ENCODE results near the gene TAP2. TPM values are rescaled to one million over a fixed set of nuclear protein-coding genes. Genes with fewer than 3 reads are reported as not detected.

Gene TAP2
- total RNA-seq, 1 donor from 2014 or later: 19.3 TPM

- ATAC-seq (no peak), DNase-seq (ENCODE audit: missing footprints) (peak; percentile 49)
- intact Hi-C loops (cut with DNase I): no loop called here
Observed at GRCh38 chr6:32857156-32857891, 18.8 kb upstream of the TAP2 start.

- DNase-seq (ENCODE audit: missing footprints): no peak
- ATAC-seq: no peak
- intact Hi-C loops (cut with DNase I): no loop called here
Observed at GRCh38 chr6:32855467-32856174, 17.1 kb upstream of the TAP2 start.

- intact Hi-C loops (cut with DNase I): loop anchor here (1.0 kb wide), 1 partner anchor 16 kb away; the partner anchor contains the start of gene TAP2
- peak; percentile 69 for DNase-seq (ENCODE audit: missing footprints)
- ATAC-seq: peak; percentile 23
Observed at GRCh38 chr6:32854376-32855178, 16.0 kb upstream of the TAP2 start.

GRCh38 chr6:32853541-32854375 lies 15.2 kb upstream of the TAP2 start, which contains the start of the genes PSMB9 and TAP1:
Gene PSMB9, plus strand, starts transcription at chr6:32854192. Its CDS starts 38 bp downstream, at chr6:32854230.
Gene TAP1, minus strand, starts transcription at chr6:32853704. Its CDS starts 68 bp downstream, at chr6:32853636.
- intact Hi-C loops (cut with DNase I): loop anchor here (1.0 kb wide), 1 partner anchor 15 kb away; the partner anchor contains the start of gene TAP2
- DNase-seq (ENCODE audit: missing footprints) (peak; percentile 98), ATAC-seq (peak; percentile 97)

GRCh38 chr6:32852844-32853540 lies 14.5 kb upstream of the TAP2 start:
- intact Hi-C loops (cut with DNase I): no loop called here
- ATAC-seq (peak; percentile 26), DNase-seq (ENCODE audit: missing footprints) (peak; percentile 79)

GRCh38 chr6:32852018-32852843 lies 13.7 kb upstream of the TAP2 start:
- DNase-seq (ENCODE audit: missing footprints) (peak; percentile 65), ATAC-seq (no peak)
- intact Hi-C loops (cut with DNase I): no loop called here

- intact Hi-C loops (cut with DNase I): no loop called here
- ATAC-seq (no peak), DNase-seq (ENCODE audit: missing footprints) (no peak)
Observed at GRCh38 chr6:32851025-32851424, 12.5 kb upstream of the TAP2 start.

GRCh38 chr6:32849126-32849525 lies 10.6 kb upstream of the TAP2 start:
- ATAC-seq (no peak), DNase-seq (ENCODE audit: missing footprints) (peak; percentile 54)
- intact Hi-C loops (cut with DNase I): no loop called here

- intact Hi-C loops (cut with DNase I): no loop called here
- ATAC-seq (no peak), DNase-seq (ENCODE audit: missing footprints) (no peak)
Observed at GRCh38 chr6:32847795-32848194, 9.3 kb upstream of the TAP2 start.

GRCh38 chr6:32847004-32847403 lies 8.5 kb upstream of the TAP2 start:
- no peak for ATAC-seq
- intact Hi-C loops (cut with DNase I): no loop called here
- DNase-seq (ENCODE audit: missing footprints): no peak

- DNase-seq (ENCODE audit: missing footprints) (no peak), ATAC-seq (no peak)
- intact Hi-C loops (cut with DNase I): no loop called here
Observed at GRCh38 chr6:32845384-32845884, 6.9 kb upstream of the TAP2 start.

GRCh38 chr6:32844839-32845383 lies 6.4 kb upstream of the TAP2 start:
- ATAC-seq: no peak
- intact Hi-C loops (cut with DNase I): no loop called here

GRCh38 chr6:32843979-32844838 lies 5.7 kb upstream of the TAP2 start, which contains the start of gene PSMB8:
Gene PSMB8, minus strand, starts transcription at chr6:32844047. Its CDS starts 51 bp downstream, at chr6:32843996.
- peak; percentile 98 for ATAC-seq
- DNase-seq (ENCODE audit: missing footprints): peak; percentile 97
- intact Hi-C loops (cut with DNase I): no loop called here

More at GRCh38 chr6:32844839-32845383, 6.4 kb upstream of the TAP2 start:
- DNase-seq (ENCODE audit: missing footprints): no peak

- ATAC-seq: no peak
- no peak for DNase-seq (ENCODE audit: missing footprints)
- intact Hi-C loops (cut with DNase I): no loop called here
Observed at GRCh38 chr6:32843331-32843978, 4.9 kb upstream of the TAP2 start.

GRCh38 chr6:32842690-32843089 lies 4.2 kb upstream of the TAP2 start:
- intact Hi-C loops (cut with DNase I): no loop called here
- DNase-seq (ENCODE audit: missing footprints): no peak
- ATAC-seq: no peak

Measured in Right ventricle myocardium inferior (tissue), 1 donor.